Stimulated activated naive CD8-positive, alpha-beta T cell treated with anti-CD3 and anti-CD28 coated beads, Interleukin-15, amount 100 ng/mL, for 72 hours (primary cell): Measurements from ENCODE around the gene MPC2.

Source experiments
- ATAC-seq: fragments of 150-1000 bp; cut with Tn5 transposase; 2 replicates; pipeline ENCODE4 v1.10.0; 2021; ENCODE audit warnings: mild to moderate bottlenecking, moderate library complexity
- DNase-seq, 2 donors: peaks; one replicate each; pipeline ENCODE4 v3.0.0; 2021 to 2022
- H3K27ac Mint-ChIP-seq, 2 donors: one replicate each; pipeline ENCODE4 v1.8.0; 2022; ENCODE audit warnings: mild to moderate bottlenecking in 2 of 2, mixed read lengths in 2 of 2, moderate library complexity in 2 of 2
- H3K27me3 Mint-ChIP-seq: one replicate; pipeline ENCODE4 v1.8.0; 2022; ENCODE audit warnings: mixed read lengths
- H3K4me1 Mint-ChIP-seq: one replicate; pipeline ENCODE4 v1.8.0; 2022; ENCODE audit warnings: mild to moderate bottlenecking, mixed read lengths
- H3K4me3 Mint-ChIP-seq, 2 donors: one replicate each; pipeline ENCODE4 v1.8.0; 2022; ENCODE audit warnings: mild to moderate bottlenecking in 2 of 2, mixed read lengths in 2 of 2, moderate library complexity in 1 of 2
- H3K9me3 Mint-ChIP-seq, 2 donors: one replicate each; pipeline ENCODE4 v1.8.0; 2022; ENCODE audit warnings: mixed read lengths in 2 of 2

Gene MPC2

GRCh38 chr1:167923324-167924056 is 13.4 kb downstream of the MPC2 start:
- no peak for DNase-seq
- no peak for ATAC-seq
- no peak overlapping the region for H3K27ac Mint-ChIP-seq
- H3K4me1 Mint-ChIP-seq = peaks cover 14% of the 10 kb centered on the region
- H3K27me3 Mint-ChIP-seq = no peaks in the 10 kb centered on the region
- no peak overlapping the region for H3K4me3 Mint-ChIP-seq
- H3K9me3 Mint-ChIP-seq = no peaks in the 10 kb centered on the region

- no peak for ATAC-seq
- Mint-ChIP-seq H3K9me3 (no peaks in the 10 kb centered on the region), H3K4me3 (no peak overlapping the region), H3K27me3 (no peaks in the 10 kb centered on the region), H3K27ac (no peak overlapping the region), H3K4me1 (peaks cover 13% of the 10 kb centered on the region)
- DNase-seq = no peak
These were observed 14.2 kb downstream of the MPC2 start for GRCh38 chr1:167922611-167923074.

GRCh38 chr1:167922023-167922422 is 14.8 kb downstream of the MPC2 start:
- Mint-ChIP-seq H3K4me1 (peaks cover 6% of the 10 kb centered on the region), H3K4me3 (no peak overlapping the region), H3K27ac (no peak overlapping the region), H3K27me3 (no peaks in the 10 kb centered on the region), H3K9me3 (no peaks in the 10 kb centered on the region)
- DNase-seq = no peak
- ATAC-seq = no peak

GRCh38 chr1:167916766-167917511 is 19.9 kb downstream of the MPC2 start:
- ATAC-seq (no peak), DNase-seq (no peak)
- Mint-ChIP-seq H3K4me3 (no peak overlapping the region), H3K27ac (no peak overlapping the region), H3K27me3 (no peaks in the 10 kb centered on the region), H3K4me1 (no peaks in the 10 kb centered on the region), H3K9me3 (no peaks in the 10 kb centered on the region)

GRCh38 chr1:167915569-167915968 is 21.3 kb downstream of the MPC2 start:
- Mint-ChIP-seq H3K27me3 (peaks cover under 1% of the 10 kb centered on the region), H3K27ac (peak overlapping the region in 1 of 2 donors; percentile 80), H3K4me3 (no peak overlapping the region), H3K4me1 (no peaks in the 10 kb centered on the region), H3K9me3 (peaks cover 0 to under 1% of the 10 kb centered on the region in 2 donors)
- ATAC-seq = no peak
- no peak for DNase-seq

- no peak for DNase-seq
- Mint-ChIP-seq H3K4me3 (no peak within 1 kb of the TSS), H3K27me3 (peaks cover 10% of the 10 kb centered on the region), H3K4me1 (no peaks in the 10 kb centered on the region), H3K9me3 (peaks cover 8 to 10% of the 10 kb centered on the region in 2 donors), H3K27ac (no peak within 1 kb of the TSS)
- ATAC-seq = no peak
These were observed 22.9 kb downstream of the MPC2 start, which contains the start of gene ADCY10 for GRCh38 chr1:167913895-167914496. Gene ADCY10, minus strand, starts transcription at chr1:167914134. Its CDS starts 8,994 bp downstream, at chr1:167905140.

- ATAC-seq (no peak), DNase-seq (no peak)
- Mint-ChIP-seq H3K9me3 (peaks cover 8 to 10% of the 10 kb centered on the region in 2 donors), H3K27ac (no peak overlapping the region), H3K27me3 (peaks cover 10% of the 10 kb centered on the region), H3K4me3 (no peak overlapping the region), H3K4me1 (no peaks in the 10 kb centered on the region)
These were observed 24.6 kb downstream of the MPC2 start for GRCh38 chr1:167912294-167912693.

- Mint-ChIP-seq H3K9me3 (peaks cover 8 to 10% of the 10 kb centered on the region in 2 donors), H3K4me3 (no peak overlapping the region), H3K27ac (no peak overlapping the region), H3K4me1 (no peaks in the 10 kb centered on the region), H3K27me3 (peaks cover 10% of the 10 kb centered on the region)
- ATAC-seq (no peak), DNase-seq (no peak)
These were observed 25.5 kb downstream of the MPC2 start for GRCh38 chr1:167911413-167911812.

GRCh38 chr1:167910530-167910929 is 26.3 kb downstream of the MPC2 start:
- H3K9me3 Mint-ChIP-seq = peaks cover 8 to 10% of the 10 kb centered on the region in 2 donors
- H3K27ac Mint-ChIP-seq = no peak overlapping the region
- DNase-seq (no peak), ATAC-seq (no peak)
- H3K4me3 Mint-ChIP-seq = no peak overlapping the region
- H3K27me3 Mint-ChIP-seq = peaks cover 14% of the 10 kb centered on the region
- no peaks in the 10 kb centered on the region for H3K4me1 Mint-ChIP-seq

- no peaks in the 10 kb centered on the region for H3K4me1 Mint-ChIP-seq
- H3K27me3 Mint-ChIP-seq = peaks cover 19% of the 10 kb centered on the region
- peaks cover 8 to 10% of the 10 kb centered on the region in 2 donors for H3K9me3 Mint-ChIP-seq
- DNase-seq (no peak), ATAC-seq (no peak)
- H3K27ac Mint-ChIP-seq = no peak overlapping the region
- no peak overlapping the region for H3K4me3 Mint-ChIP-seq
These were observed 27.1 kb downstream of the MPC2 start for GRCh38 chr1:167909691-167910180.

- H3K9me3 Mint-ChIP-seq = peaks cover 8 to 10% of the 10 kb centered on the region in 2 donors
- no peak for DNase-seq
These were observed 31.2 kb downstream of the MPC2 start for GRCh38 chr1:167905671-167906070.

GRCh38 chr1:167905182-167905581 is 31.7 kb downstream of the MPC2 start:
- Mint-ChIP-seq H3K4me3 (no peak overlapping the region), H3K4me1 (no peaks in the 10 kb centered on the region), H3K9me3 (peaks cover 4 to 5% of the 10 kb centered on the region in 2 donors), H3K27ac (no peak overlapping the region), H3K27me3 (peaks cover 14% of the 10 kb centered on the region)
- DNase-seq (no peak), ATAC-seq (no peak)

More at GRCh38 chr1:167905671-167906070, 31.2 kb downstream of the MPC2 start:
- ATAC-seq = no peak
- Mint-ChIP-seq H3K4me3 (no peak overlapping the region), H3K27ac (peak overlapping the region in 1 of 2 donors; percentile 24), H3K27me3 (peaks cover 19% of the 10 kb centered on the region), H3K4me1 (no peaks in the 10 kb centered on the region)

GRCh38 chr1:167904652-167905130 is 32.2 kb downstream of the MPC2 start:
- peaks cover 0 to under 1% of the 10 kb centered on the region in 2 donors for H3K9me3 Mint-ChIP-seq
- no peak for DNase-seq
- H3K27ac Mint-ChIP-seq = no peak overlapping the region
- H3K4me1 Mint-ChIP-seq = no peaks in the 10 kb centered on the region
- peaks cover 10% of the 10 kb centered on the region for H3K27me3 Mint-ChIP-seq
- ATAC-seq = no peak
- no peak overlapping the region for H3K4me3 Mint-ChIP-seq

- ATAC-seq = no peak
- Mint-ChIP-seq H3K27me3 (peaks cover 9% of the 10 kb centered on the region), H3K4me3 (no peak overlapping the region), H3K9me3 (no peaks in the 10 kb centered on the region), H3K27ac (no peak overlapping the region), H3K4me1 (no peaks in the 10 kb centered on the region)
- DNase-seq = no peak
These were observed 36.0 kb downstream of the MPC2 start for GRCh38 chr1:167900907-167901306.

GRCh38 chr1:167899253-167899681 is 37.6 kb downstream of the MPC2 start:
- no peaks in the 10 kb centered on the region for H3K4me1 Mint-ChIP-seq
- H3K4me3 Mint-ChIP-seq = no peak overlapping the region
- H3K27ac Mint-ChIP-seq = no peak overlapping the region
- DNase-seq (no peak), ATAC-seq (no peak)
- no peaks in the 10 kb centered on the region for H3K9me3 Mint-ChIP-seq
- no peaks in the 10 kb centered on the region for H3K27me3 Mint-ChIP-seq
